ENCODE measurements around the gene FHOD3.

The FHOD3 gene

GRCh38 chr18:36568487-36568886 lies 271.0 kb downstream of the FHOD3 start:
- DNase-seq: no peak

- no peak for DNase-seq
These were observed 274.8 kb downstream of the FHOD3 start for GRCh38 chr18:36572135-36572856.

- DNase-seq: no peak
These were observed 278.8 kb downstream of the FHOD3 start for GRCh38 chr18:36576339-36576738.

GRCh38 chr18:36578871-36579710 lies 281.6 kb downstream of the FHOD3 start:
- no peak for DNase-seq

GRCh38 chr18:36580266-36580665 lies 282.8 kb downstream of the FHOD3 start:
- no peak for DNase-seq

- DNase-seq: no peak
These were observed 283.6 kb downstream of the FHOD3 start for GRCh38 chr18:36580874-36581750.

- DNase-seq: no peak
These were observed 285.7 kb downstream of the FHOD3 start for GRCh38 chr18:36582988-36583745.

GRCh38 chr18:36589857-36590543 lies 292.5 kb downstream of the FHOD3 start:
- no peak for DNase-seq

- no peak for DNase-seq
These were observed 293.4 kb downstream of the FHOD3 start for GRCh38 chr18:36590621-36591580.

- DNase-seq: no peak
These were observed 294.8 kb downstream of the FHOD3 start for GRCh38 chr18:36592282-36592681.

- DNase-seq: no peak
These were observed 295.5 kb downstream of the FHOD3 start for GRCh38 chr18:36593001-36593400.

- no peak for DNase-seq
These were observed 296.1 kb downstream of the FHOD3 start for GRCh38 chr18:36593641-36594040.

GRCh38 chr18:36594621-36595020 lies 297.1 kb downstream of the FHOD3 start:
- no peak for DNase-seq

- no peak for DNase-seq
These were observed 297.7 kb downstream of the FHOD3 start for GRCh38 chr18:36595046-36595817.

- no peak for DNase-seq
These were observed 298.3 kb downstream of the FHOD3 start for GRCh38 chr18:36595818-36596215.

GRCh38 chr18:36597636-36598035 lies 300.1 kb downstream of the FHOD3 start:
- no peak for DNase-seq

- no peak for DNase-seq
These were observed 303.0 kb downstream of the FHOD3 start for GRCh38 chr18:36600548-36600947.

GRCh38 chr18:36601316-36601715 lies 303.8 kb downstream of the FHOD3 start:
- DNase-seq: no peak

- no peak for DNase-seq
These were observed 304.6 kb downstream of the FHOD3 start for GRCh38 chr18:36602071-36602470.

GRCh38 chr18:36602620-36603019 lies 305.1 kb downstream of the FHOD3 start:
- no peak for DNase-seq
